NOMO-1 treated with DMSO at 0.1 percent for 48 hours (cell line): ENCODE data around the gene INHBA.

Experiments used
- DNase-seq: peaks from one replicate; lab custom pipeline; 2025; ENCODE audit not compliant: unreplicated experiment; lab: John Stamatoyannopoulos, UW

The INHBA gene

DNA sequence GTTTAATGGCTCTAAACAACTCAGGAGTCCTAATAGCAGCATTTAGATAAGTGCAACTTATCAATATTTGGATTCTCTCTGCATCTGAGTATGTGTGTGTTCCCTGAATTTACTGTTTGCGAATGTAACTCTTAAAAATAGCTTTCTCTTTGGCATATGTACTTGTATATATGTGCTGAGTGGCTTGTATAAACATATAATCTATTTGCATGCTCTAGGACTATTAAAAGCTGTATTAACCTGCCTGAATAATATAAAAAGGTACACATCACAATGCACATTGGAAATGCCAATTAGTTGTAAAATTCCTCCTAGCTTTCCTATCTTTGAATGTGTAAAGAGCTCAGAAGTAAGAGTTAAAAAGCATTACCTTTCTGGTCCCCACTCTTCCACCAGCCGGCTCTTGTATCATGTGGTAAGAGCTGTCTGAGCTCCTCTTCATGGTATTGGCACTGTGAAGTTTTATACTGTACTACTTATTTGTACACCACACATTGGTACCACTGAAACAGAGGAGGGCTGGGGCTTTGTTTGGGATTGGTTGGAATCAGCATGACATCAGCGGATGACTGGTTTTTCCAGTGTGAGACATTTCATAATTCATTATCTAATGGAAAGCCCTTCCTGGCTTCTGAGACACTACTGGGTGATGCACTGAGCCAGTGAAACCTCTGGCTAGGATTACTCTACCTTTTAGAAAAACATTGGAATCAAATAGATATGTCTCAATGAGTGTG lies at the start of gene INHBA:
INHBA (minus strand) TSS at position 456 of the 737 bp plus-strand sequence. CDS start 2,716 bp downstream, outside the sequence.
- no peak for DNase-seq

- DNase-seq: no peak
These were observed 49.7 kb upstream of the INHBA start for GRCh38 chr7:41752615-41753014.

DNA sequence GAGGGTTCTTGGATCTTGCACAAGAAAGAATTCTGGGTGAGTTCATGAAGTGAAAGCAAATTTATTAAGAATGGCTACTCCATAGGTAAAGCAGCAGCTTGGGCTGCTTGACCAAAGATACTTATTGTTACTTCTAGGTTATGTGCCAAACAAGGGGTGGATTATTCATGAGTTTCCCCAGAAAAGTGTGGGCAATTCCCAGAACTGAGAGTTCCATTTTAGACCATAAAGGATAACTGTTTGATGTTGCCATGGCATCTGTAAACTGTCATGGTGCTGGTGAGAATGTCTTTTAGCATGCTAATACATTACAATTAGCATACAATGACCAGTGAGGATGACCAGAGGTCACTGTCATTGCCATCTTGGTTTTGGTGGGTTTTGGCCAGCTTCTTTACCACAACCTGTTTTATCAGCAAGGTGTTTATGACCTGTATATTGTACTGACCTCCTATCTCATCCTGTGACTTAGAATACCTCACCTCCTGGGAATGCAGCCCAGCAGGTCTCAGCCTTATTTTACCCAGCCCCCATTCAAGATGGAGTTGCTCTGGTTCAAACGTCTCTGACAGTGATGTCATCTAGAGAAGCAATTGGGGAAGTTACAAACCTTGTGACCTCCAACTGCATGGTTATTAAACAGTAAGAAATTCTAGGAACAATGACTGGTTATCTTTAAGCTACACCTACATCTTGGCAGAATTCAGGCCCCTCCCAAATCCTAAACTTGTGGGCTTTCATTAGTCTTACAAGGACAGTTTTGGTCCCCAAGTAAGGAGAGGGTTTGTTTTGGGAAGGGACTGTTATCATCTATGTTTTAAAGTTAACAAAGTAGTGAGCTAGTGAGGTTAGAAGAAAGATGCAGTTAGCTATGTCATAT lies 48.0 kb upstream of the INHBA start:
- no peak for DNase-seq

DNA sequence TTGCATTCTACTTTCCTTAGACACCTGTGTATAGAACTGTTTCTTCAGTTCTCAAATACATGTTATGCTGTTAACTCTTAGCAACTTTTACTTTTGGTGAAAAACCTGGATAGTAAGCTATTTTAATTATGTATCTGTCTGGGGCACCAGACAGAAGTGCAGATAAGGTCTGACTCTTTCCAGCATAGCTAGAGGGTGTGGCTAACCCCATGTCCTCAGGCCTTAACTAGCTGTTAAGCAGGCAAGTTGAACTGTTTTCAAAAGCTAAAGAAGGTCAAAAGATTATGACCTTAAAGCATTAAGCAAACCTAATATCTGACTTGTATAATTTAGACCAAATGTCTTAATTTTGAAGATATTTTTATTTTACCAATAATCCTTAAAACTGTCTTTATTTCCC lies 45.1 kb upstream of the INHBA start:
- DNase-seq: no peak

DNA sequence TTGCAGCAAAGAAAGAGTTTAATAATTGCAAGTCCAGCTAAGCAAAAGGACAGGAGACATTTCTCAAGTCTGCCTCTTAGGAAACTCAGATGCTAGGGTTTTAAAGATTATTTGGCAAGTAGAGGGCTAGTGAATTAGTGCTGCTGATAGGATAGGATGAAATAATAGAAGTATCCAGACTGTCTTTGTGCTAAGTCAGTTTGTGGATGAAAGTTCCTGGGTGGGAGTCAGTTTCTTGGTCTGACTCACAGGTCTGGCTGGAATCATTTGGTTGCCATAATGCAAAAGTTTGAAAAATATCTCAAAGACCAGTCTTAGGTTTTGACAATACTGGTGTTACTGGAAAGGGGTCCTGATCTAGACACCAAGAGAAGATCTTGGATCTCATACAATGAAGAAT lies 42.6 kb upstream of the INHBA start:
- no peak for DNase-seq

GRCh38 chr7:41744161-41744560 lies 41.3 kb upstream of the INHBA start:
- no peak for DNase-seq

DNA sequence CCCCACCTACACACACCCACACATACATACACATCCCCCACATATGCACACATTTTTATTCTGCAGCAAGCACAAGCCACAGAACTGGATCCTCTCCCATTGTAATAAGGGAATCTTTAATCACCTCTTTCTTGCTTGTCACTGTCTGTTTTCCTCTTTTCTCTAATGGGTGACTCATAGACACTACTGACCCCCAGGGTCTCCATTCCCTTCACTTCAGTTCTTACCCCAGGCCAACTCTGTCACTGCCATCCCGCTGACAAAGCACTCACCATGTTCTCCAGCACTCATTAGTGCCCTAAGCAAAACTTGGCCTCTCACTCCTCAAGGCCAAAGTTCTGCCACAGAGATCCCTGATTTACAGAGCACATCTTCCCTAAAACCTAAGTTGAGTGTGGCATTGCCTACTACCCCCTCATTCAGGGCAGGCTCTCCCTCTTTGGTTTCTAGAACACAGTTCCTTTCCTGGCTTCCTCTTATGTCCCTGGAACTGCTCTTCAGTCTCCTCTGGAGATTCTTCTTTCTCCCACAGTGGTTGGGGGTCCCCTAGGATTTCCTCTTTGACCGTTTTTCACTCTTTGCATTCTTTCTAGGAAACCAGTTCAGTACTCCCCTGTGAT lies 39.6 kb upstream of the INHBA start:
- DNase-seq: no peak

- DNase-seq: no peak
These were observed 35.9 kb upstream of the INHBA start for GRCh38 chr7:41738806-41739205.

DNA sequence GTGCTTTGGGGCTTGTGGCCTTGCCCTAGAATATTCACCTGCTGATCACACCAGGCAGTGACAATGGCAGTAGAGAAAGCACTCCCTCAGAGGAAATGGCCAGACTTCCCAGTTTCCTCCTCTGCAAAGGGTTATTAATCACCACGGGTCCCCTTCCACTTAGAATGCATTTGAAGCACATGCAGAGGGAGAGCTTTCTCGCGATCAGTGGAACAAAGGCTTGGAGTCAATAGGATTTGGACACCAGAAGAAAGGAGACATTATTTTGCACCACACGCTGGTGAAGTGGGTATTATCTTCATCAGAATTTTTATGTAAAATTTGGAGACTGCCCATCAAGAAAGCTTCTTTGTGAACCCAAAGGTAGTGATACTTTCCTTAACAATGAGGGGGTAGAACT lies 35.4 kb upstream of the INHBA start:
- DNase-seq: no peak

DNA sequence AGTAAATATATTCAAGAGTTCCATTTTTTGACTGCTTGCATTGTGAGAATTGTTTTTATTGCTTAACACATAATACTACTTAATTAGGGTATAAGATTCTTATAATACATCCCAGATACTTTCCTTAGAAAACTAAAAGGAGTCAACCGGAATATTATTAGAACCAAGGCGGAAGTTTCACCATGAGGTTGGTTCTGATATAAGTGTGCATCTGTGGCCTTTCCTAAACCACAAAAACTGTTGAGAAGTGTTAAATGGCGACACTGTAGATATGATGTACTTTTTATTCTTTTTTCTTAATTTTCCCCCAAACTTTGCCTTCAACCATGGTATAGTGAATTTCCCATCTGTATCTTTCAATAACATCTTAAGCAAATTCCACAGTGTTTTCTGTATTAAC lies 32.3 kb upstream of the INHBA start:
- peak; percentile 34 for DNase-seq

DNA sequence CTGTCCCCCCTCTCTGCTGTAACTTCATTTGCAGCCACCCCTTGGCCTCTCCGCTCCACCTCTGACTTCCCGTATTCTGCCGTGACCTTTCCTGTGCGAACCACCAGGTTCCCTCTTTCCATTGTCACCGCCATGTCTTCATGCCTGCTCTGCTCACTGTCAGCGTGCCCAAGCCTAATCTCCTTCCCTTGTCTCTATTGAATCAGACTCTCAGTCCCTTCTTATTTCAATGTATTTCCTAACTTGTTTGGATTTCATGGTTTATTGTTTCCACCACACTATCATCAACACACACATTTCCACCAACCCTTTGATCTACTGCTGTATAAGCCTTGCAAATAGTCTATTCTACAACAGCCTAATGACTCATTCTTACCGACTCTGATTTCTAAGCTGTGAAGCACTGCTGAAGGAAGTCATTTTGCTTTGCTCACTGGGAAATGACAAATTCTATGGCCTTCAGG lies 30.0 kb upstream of the INHBA start:
- DNase-seq: peak; percentile 43

GRCh38 chr7:41732436-41732785 lies 29.5 kb upstream of the INHBA start:
- no peak for DNase-seq

DNA sequence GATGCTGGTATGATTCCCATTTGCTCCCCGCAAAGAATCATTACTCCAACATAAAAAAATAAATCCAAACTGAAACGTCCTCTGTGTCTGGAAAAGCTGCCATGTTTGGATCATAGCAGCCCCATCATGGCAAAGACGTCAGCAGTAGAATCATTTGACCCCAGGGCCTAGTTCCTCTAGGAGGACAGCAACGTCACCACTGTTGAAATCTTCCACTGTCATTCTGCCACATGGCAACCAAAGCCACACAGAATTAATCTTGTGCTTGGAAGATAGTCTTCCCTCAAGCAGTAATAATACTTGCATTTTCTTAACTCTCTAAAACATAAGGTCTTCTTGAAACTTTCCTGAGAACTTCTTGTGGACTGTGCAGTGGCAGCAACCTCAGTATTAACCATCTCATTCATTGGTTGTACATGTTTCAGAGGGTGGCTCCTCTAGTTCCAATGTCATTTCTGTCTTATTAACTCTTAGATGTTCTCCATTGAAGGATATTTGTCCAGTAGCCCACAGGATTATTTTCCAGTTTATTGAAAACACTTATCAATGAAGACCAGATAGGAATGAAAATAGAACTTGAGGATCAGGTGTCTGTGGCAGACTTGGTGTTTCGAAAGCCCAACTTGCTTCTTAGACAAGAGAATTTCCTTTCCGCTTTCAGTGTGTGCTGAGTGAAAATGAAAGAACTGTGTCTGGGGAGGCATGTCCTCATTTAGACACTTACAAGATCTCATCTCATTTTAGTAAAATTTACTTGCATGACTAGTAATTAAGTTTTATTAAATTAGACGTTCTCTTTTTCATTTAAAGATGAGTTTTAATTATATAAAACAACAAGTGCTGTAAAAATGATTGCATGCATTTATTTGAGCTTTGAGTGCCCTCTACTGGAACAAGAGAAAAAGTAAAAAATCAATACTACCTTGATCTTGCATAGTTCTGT lies 28.9 kb upstream of the INHBA start:
- peak; percentile 74 for DNase-seq

GRCh38 chr7:41730668-41731067 lies 27.8 kb upstream of the INHBA start:
- no peak for DNase-seq

DNA sequence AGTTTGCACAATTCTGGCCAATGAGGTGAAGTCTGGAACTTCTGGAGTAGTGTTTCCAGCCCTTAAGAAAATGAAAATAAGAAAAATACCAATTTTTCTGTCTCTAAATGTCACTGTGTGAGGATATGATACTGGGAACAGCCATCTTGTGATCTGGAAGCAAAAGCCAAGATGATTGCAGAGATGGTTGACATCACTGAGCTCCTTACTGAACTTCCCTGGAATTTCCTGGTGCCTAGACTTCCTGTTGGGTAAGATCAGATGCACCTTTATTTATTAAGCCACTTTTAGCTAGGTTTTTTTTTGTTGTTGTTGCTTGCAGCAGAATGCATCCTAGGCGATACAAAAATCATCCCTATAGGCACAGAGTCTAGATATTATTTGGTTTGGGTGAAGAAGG lies 27.3 kb upstream of the INHBA start:
- DNase-seq: no peak

DNA sequence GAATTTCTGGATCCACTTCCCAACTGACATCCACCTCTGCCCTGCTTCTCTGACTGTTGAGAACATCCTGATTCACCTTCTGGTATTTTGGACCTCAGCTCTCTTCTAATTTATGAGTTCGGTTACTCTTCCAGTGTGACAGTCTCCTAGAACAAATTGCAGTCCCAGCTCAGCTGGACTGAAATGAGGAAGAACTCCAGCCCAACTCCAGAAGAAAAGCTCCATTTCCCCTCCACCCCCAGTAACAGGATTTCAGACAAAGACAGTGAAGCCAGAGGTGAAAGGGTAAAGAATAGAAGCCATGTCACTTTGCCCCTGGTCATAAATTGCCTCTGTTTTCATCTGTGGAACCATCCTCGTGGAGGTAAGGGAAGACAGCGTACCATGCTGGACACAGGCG lies 26.2 kb upstream of the INHBA start:
- DNase-seq: no peak

- no peak for DNase-seq
These were observed 22.1 kb upstream of the INHBA start for GRCh38 chr7:41725013-41725412.

- no peak for DNase-seq
These were observed 18.0 kb upstream of the INHBA start for GRCh38 chr7:41720886-41721285.

DNA sequence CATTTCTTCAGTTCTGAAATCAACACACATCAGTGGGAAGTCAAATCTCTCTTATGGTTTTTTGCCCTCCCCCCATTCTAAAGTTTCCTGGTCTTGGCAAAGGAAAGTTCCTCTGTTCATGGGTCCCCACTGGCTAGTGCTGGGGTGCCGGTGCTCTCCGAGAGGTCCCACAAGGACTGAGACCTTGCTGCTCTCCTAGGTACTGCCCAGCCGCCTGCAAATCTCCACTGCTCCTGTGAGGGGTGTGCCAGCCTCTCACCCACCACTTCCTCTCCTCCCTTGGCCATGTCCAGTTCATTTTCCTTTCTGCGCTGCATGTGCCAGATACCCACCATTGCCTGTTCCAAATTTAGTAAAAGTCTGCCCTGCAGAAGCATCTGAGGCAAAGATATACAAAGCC lies 17.2 kb upstream of the INHBA start:
- DNase-seq: no peak

- DNase-seq: no peak
These were observed 13.8 kb upstream of the INHBA start for GRCh38 chr7:41716691-41717090.

GRCh38 chr7:41715000-41715399 lies 12.1 kb upstream of the INHBA start:
- no peak for DNase-seq
